Left forelimb (tissue), 1 donor: ENCODE results near the gene ANKRD44.

ENCODE experiments used
- DNase-seq: peaks from one replicate; pipeline ENCODE4 v3.0.0-alpha.2; 2018; ENCODE audit warnings: low spot score

ANKRD44 gene

GRCh38 chr2:197322143-197322542 lies 11.6 kb upstream of the ANKRD44 start:
- no peak for DNase-seq

GRCh38 chr2:197315371-197315770 lies 4.8 kb upstream of the ANKRD44 start:
- no peak for DNase-seq

GRCh38 chr2:197312186-197312585 lies 1.6 kb upstream of the ANKRD44 start:
- no peak for DNase-seq

GRCh38 chr2:197311421-197312033 lies 947 bp upstream of the ANKRD44 start:
- no peak for DNase-seq

GRCh38 chr2:197310987-197311420 lies 424 bp upstream of the ANKRD44 start:
- no peak for DNase-seq

- DNase-seq: peak; percentile 70
Measured at GRCh38 chr2:197309691-197310231, 819 bp downstream of the ANKRD44 start.

GRCh38 chr2:197308996-197309690 lies 1.4 kb downstream of the ANKRD44 start:
- no peak for DNase-seq

GRCh38 chr2:197308585-197308984 lies 2.0 kb downstream of the ANKRD44 start:
- no peak for DNase-seq

GRCh38 chr2:197307933-197308521 lies 2.6 kb downstream of the ANKRD44 start:
- no peak for DNase-seq

- DNase-seq: no peak
Measured at GRCh38 chr2:197307236-197307932, 3.2 kb downstream of the ANKRD44 start.

GRCh38 chr2:197306696-197307040 lies 3.9 kb downstream of the ANKRD44 start:
- DNase-seq: no peak

GRCh38 chr2:197306024-197306695 lies 4.4 kb downstream of the ANKRD44 start:
- no peak for DNase-seq

- DNase-seq: no peak
Measured at GRCh38 chr2:197304556-197305011, 6.0 kb downstream of the ANKRD44 start.

- DNase-seq: no peak
Measured at GRCh38 chr2:197300139-197300538, 10.4 kb downstream of the ANKRD44 start.

GRCh38 chr2:197298609-197299008 lies 12.0 kb downstream of the ANKRD44 start:
- no peak for DNase-seq

GRCh38 chr2:197297772-197298318 lies 12.7 kb downstream of the ANKRD44 start:
- DNase-seq: no peak

GRCh38 chr2:197297266-197297665 lies 13.3 kb downstream of the ANKRD44 start:
- no peak for DNase-seq

- no peak for DNase-seq
Measured at GRCh38 chr2:197296835-197297234, 13.7 kb downstream of the ANKRD44 start.

- DNase-seq: no peak
Measured at GRCh38 chr2:197294260-197294659, 16.3 kb downstream of the ANKRD44 start.

- DNase-seq: no peak
Measured at GRCh38 chr2:197293252-197294007, 17.1 kb downstream of the ANKRD44 start.

GRCh38 chr2:197292619-197293018 lies 18.0 kb downstream of the ANKRD44 start:
- no peak for DNase-seq
